Adrenal gland (tissue), 5 donors: ENCODE results near the gene KCTD21.

Experiments used
- POLR2A ChIP-seq, 2 donors: fragments of 450-650 bp; IDR thresholded peaks; one replicate each; pipeline ENCODE4 v1.6.1; 2017; ENCODE audit warnings: antibody characterized with exemption in 2 of 2, mild to moderate bottlenecking in 2 of 2, moderate library complexity in 1 of 2
- TF ChIP-seq, protein P1 (sequence below), 6 experiments: fragments of 450-650 bp in 4 of 6; fragments of 200-600 bp in 2 of 6; sonication (generic) in 1 of 6; IDR thresholded peaks; 1 replicate in 5 of 6; 2 replicates in 1 of 6; pipeline versions ENCODE4 v1.5.1 to v1.8.0; 2016 to 2021; ENCODE audit warnings: antibody characterized with exemption in 6 of 6, mild to moderate bottlenecking in 2 of 6, moderate library complexity in 1 of 6
- donor health status: DM: no; HTN: no; CAD: no.

DNA sequence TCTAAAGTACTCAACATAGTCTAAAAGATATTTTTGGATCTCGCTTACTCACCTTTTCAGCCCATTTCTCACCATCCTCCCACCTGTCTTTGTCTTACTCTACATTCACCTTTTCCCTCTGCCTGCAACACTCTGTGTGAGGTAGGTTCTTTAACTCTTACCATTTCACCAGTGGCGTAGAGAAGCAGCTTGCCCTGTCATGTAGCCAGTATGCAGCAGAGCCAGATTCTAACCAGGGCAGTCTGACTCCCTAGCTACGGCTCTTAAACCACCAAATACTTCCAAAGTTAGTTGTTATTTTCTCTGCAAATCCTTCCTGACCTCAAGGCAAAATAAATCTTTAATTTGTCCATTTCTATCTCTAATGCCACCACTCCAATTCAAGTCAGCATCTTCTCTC is 56.5 kb downstream of the KCTD21 start:
- TF ChIP-seq, protein P1, sequence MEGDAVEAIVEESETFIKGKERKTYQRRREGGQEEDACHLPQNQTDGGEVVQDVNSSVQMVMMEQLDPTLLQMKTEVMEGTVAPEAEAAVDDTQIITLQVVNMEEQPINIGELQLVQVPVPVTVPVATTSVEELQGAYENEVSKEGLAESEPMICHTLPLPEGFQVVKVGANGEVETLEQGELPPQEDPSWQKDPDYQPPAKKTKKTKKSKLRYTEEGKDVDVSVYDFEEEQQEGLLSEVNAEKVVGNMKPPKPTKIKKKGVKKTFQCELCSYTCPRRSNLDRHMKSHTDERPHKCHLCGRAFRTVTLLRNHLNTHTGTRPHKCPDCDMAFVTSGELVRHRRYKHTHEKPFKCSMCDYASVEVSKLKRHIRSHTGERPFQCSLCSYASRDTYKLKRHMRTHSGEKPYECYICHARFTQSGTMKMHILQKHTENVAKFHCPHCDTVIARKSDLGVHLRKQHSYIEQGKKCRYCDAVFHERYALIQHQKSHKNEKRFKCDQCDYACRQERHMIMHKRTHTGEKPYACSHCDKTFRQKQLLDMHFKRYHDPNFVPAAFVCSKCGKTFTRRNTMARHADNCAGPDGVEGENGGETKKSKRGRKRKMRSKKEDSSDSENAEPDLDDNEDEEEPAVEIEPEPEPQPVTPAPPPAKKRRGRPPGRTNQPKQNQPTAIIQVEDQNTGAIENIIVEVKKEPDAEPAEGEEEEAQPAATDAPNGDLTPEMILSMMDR (IDR thresholded peaks at IDR 0.05), result no peak
- TF ChIP-seq POLR2A (IDR thresholded peaks at IDR 0.05), result no peak
